MCF 10A (cell line): ENCODE data around the gene CBX2. TPM values are rescaled to one million over a fixed set of nuclear protein-coding genes. Genes with fewer than 3 reads are reported as not detected.
A peak's percentile ranks its signal among the peaks of the same experiment; 100 is the strongest.

Experiments
- BruUV-seq: library from RNA; stranded (reverse); fragments of 400-500 nt; replicated peaks from 2 replicates; lab custom pipeline; 2021; lab: Mats Ljungman, UMichigan
- CTCF ChIA-PET: fragments of 300-600 bp; sonication (Branson Sonifier 250); formaldehyde crosslinking; extraction: SDS; loops from one replicate; lab custom pipeline; 2021; ENCODE audit warnings: antibody characterized with exemption, inconsistent platforms; lab: Yijun Ruan, JAX
- POLR2A ChIA-PET: fragments of 300-600, 350-650 bp; sonication (Branson Sonifier 250); formaldehyde crosslinking; extraction: SDS; loops from one replicate; lab custom pipeline; 2020; ENCODE audit warnings: antibody characterized with exemption, inconsistent platforms; lab: Yijun Ruan, JAX
- DNase-seq: peaks from one replicate; pipeline ENCODE4 v3.0.0-alpha.2; 2018; ENCODE audit not compliant: unreplicated experiment
- H3K27ac Mint-ChIP-seq: one replicate; pipeline ENCODE4 v1.8.0; 2022; ENCODE audit warnings: mild to moderate bottlenecking, low read depth, mixed read lengths; ENCODE audit not compliant: unreplicated experiment
- H3K27me3 Mint-ChIP-seq: one replicate; pipeline ENCODE4 v1.8.0; 2022; ENCODE audit warnings: mixed read lengths; ENCODE audit not compliant: insufficient read depth, unreplicated experiment
- H3K36me3 Mint-ChIP-seq: one replicate; pipeline ENCODE4 v1.8.0; 2022; ENCODE audit warnings: mild to moderate bottlenecking, moderate library complexity, mixed read lengths; ENCODE audit not compliant: insufficient read depth, unreplicated experiment
- H3K4me1 Mint-ChIP-seq: one replicate; pipeline ENCODE4 v1.8.0; 2022; ENCODE audit warnings: mixed read lengths; ENCODE audit not compliant: insufficient read depth, unreplicated experiment
- H3K4me3 Mint-ChIP-seq: one replicate; pipeline ENCODE4 v1.8.0; 2022; ENCODE audit warnings: mild to moderate bottlenecking, moderate library complexity, mixed read lengths; ENCODE audit not compliant: unreplicated experiment
- H3K9me3 Mint-ChIP-seq: one replicate; pipeline ENCODE4 v1.8.0; 2022; ENCODE audit warnings: mixed read lengths; ENCODE audit not compliant: unreplicated experiment
- intact Hi-C: fragments of 100-400 bp; cut with micrococcal nuclease; formaldehyde crosslinking; loops from 2 replicates; pipeline ENCODE4 v1.14.1; 2022
- total RNA-seq: library from RNA; stranded (reverse); gene quantifications from 2 replicates; pipeline ENCODE4 v1.2.3, GENCODE V29; 2022
- TF ChIP-seq, protein P1 (sequence below): fragments of 200-600 bp; IDR thresholded peaks from one replicate; pipeline ENCODE4 v1.8.0; 2022; ENCODE audit warnings: antibody characterized with exemption, mild to moderate bottlenecking; ENCODE audit not compliant: unreplicated experiment

The CBX2 gene
- total RNA-seq, 1 experiment from 2014 or later, result 3.9 TPM

GRCh38 chr17:79833744-79834564, 56.0 kb downstream of the CBX2 start:
- intact Hi-C loops, result loop anchor here (10.0 kb wide), 1 partner anchor 89 kb away; no protein-coding TSS in a partner anchor
- CTCF ChIA-PET, result interaction anchor here (0.6 to 5.0 kb wide), 2 partner anchors 17 to 24 kb away, joined by 3 to 34 read pairs; no protein-coding TSS in a partner anchor
- peaks cover 17% of the 10 kb centered on the region for H3K4me1 Mint-ChIP-seq

GRCh38 chr17:79834565-79835469, 56.9 kb downstream of the CBX2 start:
- Mint-ChIP-seq H3K4me3 (no peak overlapping the region), H3K4me1 (peaks cover 11% of the 10 kb centered on the region), H3K36me3 (peaks cover 55% of the 10 kb centered on the region), H3K27me3 (no peaks in the 10 kb centered on the region), H3K9me3 (no peaks in the 10 kb centered on the region), H3K27ac (no peak overlapping the region)
- CTCF ChIA-PET, result interaction anchor here (0.6 to 5.0 kb wide), 5 partner anchors 16 to 140 kb away, joined by 3 to 34 read pairs (median 4); no protein-coding TSS in a partner anchor
- POLR2A ChIA-PET, result interaction anchor here (1.0 to 3.9 kb wide), 4 partner anchors 16 to 158 kb away, joined by 3 to 36 read pairs (median 18); no protein-coding TSS in a partner anchor
- intact Hi-C loops, result loop anchor here (10.0 kb wide), 1 partner anchor 90 kb away; no protein-coding TSS in a partner anchor
- TF ChIP-seq, protein P1, sequence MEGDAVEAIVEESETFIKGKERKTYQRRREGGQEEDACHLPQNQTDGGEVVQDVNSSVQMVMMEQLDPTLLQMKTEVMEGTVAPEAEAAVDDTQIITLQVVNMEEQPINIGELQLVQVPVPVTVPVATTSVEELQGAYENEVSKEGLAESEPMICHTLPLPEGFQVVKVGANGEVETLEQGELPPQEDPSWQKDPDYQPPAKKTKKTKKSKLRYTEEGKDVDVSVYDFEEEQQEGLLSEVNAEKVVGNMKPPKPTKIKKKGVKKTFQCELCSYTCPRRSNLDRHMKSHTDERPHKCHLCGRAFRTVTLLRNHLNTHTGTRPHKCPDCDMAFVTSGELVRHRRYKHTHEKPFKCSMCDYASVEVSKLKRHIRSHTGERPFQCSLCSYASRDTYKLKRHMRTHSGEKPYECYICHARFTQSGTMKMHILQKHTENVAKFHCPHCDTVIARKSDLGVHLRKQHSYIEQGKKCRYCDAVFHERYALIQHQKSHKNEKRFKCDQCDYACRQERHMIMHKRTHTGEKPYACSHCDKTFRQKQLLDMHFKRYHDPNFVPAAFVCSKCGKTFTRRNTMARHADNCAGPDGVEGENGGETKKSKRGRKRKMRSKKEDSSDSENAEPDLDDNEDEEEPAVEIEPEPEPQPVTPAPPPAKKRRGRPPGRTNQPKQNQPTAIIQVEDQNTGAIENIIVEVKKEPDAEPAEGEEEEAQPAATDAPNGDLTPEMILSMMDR, result peak; percentile 66
- BruUV-seq, result TSS peak; percentile 1
- no peak for DNase-seq

More at GRCh38 chr17:79833744-79834564, 56.0 kb downstream of the CBX2 start:
- TF ChIP-seq, protein P1, result no peak
- H3K36me3 Mint-ChIP-seq, result peaks cover 55% of the 10 kb centered on the region
- no peaks in the 10 kb centered on the region for H3K27me3 Mint-ChIP-seq
- no peak overlapping the region for H3K27ac Mint-ChIP-seq
- no peak for DNase-seq
- H3K9me3 Mint-ChIP-seq, result no peaks in the 10 kb centered on the region
- BruUV-seq, result no TSS peak
- POLR2A ChIA-PET, result interaction anchor here (3.9 kb wide), 1 partner anchor 24 kb away, joined by 36 read pairs; no protein-coding TSS in a partner anchor
- no peak overlapping the region for H3K4me3 Mint-ChIP-seq

DNA sequence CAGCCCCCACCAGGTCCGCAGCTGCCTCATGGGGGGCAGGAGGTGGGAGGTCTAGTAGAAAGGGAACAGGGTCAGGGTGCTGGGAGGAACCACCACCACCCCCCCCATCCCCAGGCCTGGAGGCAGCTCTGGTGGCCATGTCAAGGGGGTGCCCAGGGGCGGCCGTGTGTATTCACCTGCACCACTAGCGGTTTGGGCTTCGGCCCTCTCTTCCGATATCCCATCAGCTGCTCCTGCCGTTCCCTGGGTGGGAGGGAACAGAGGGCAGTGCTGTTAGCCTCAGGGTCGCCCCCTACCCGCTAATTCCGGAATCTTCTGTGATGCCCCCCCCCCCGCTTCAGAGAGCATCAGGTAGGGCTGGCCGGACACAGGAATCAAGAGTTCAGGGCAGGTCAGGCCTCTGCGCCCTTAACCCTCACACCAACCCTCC, 57.5 kb downstream of the CBX2 start:
- ChIA-PET POLR2A (interaction anchor here (1.0 to 3.9 kb wide), 10 partner anchors 15 to 158 kb away, joined by 3 to 36 read pairs (median 16); partner anchors contain the start of gene CBX8), CTCF (interaction anchor here (0.5 to 5.0 kb wide), 11 partner anchors 8 to 748 kb away, joined by 3 to 34 read pairs (median 4); no protein-coding TSS in a partner anchor)
- Mint-ChIP-seq H3K27me3 (peaks cover 4% of the 10 kb centered on the region), H3K36me3 (peaks cover 55% of the 10 kb centered on the region), H3K4me3 (peak overlapping the region; percentile 90), H3K4me1 (peaks cover 11% of the 10 kb centered on the region), H3K9me3 (no peaks in the 10 kb centered on the region), H3K27ac (no peak overlapping the region)
- no TSS peak for BruUV-seq
- TF ChIP-seq, protein P1, result no peak
- intact Hi-C loops, result loop anchor here (10.0 kb wide), 1 partner anchor 91 kb away; no protein-coding TSS in a partner anchor
- no peak for DNase-seq
